Inflammatory macrophage treated with lipopolysaccharide for 1 hour (primary cell): ENCODE data around the gene KLHL42.
"Not testable (repeated sequence)": the region's sequence is repeated elsewhere in the genome, so short reads cannot be mapped to it uniquely, and the experiment has no call there.

Experiments used
- DNase-seq, 2 donors: peaks; one replicate each; pipeline ENCODE4 v3.0.0-alpha.2; 2020 to 2022

KLHL42 gene

GRCh38 chr12:27820564-27820963, 40.5 kb downstream of the KLHL42 start:
- no peak for DNase-seq

DNA sequence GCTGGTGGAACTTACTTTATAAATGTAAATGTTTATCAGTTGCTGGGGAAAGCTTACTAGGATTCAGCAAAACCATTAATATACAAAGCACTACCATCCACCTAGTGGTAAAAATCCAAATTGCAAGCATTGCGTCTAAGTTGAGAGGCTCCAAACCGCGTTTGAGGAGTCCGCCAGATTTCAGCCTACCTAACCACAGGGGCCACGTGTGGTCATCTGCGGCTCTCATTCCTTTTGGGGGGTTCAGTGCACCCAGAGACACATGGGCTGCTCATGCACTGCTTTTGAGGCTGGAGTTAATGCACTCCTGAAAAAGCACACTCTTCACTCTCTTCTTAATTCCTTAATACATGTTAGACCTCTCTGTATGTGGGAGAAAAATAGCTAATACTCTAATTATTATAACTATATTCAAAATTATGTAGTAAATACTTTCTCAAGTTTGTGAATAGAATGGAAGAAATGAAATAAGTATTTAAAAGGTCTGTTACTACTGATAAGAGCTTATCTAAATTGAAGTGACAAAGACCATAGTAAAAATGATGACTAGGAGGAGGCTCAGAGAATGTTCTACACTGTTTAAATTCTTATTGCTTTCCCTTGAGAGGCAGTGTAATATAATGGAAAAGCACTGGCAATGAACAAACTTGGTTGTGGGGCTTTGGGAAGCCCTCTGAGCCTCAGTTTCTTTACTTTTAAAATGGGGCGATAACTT, 41.4 kb downstream of the KLHL42 start:
- peak; percentile 38 to 92 for DNase-seq

GRCh38 chr12:27822076-27822712, 42.2 kb downstream of the KLHL42 start:
- DNase-seq, result no peak

- no peak for DNase-seq
These were observed 43.0 kb downstream of the KLHL42 start for GRCh38 chr12:27823038-27823437.

DNA sequence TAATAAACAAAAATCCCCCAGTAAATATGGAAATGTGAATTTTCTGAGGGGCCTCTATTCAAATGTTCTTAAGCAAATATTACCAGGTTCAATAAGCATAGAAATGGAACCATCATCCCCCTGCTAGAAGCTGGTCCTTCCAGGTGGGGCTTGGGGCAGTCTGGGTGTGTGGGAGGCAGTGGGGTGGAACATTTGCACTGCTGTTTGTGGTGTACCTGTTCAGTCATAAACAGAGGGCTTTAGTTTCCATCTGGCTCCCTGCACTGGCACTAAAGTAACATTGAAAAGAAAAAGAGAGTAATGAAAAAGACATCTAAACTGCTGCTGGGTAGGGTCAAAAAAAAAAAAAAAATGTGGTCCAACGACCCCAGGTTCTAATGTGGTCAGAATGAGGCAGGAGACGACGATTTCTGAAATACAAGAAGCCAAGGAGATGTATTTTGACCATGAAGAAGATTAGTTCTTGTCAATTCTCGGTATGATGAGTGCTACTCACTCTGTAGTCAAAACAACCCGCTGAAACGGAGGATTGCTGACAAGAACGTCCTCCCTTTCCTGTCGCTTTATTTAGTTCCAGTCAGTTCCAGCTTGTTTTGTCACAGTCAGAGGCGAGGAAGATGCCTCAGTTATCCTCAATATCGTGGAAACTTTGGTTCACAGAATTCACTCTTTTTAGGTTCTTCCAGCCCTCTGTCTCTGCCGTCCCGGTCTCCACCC, 44.3 kb downstream of the KLHL42 start:
- no peak for DNase-seq

DNA sequence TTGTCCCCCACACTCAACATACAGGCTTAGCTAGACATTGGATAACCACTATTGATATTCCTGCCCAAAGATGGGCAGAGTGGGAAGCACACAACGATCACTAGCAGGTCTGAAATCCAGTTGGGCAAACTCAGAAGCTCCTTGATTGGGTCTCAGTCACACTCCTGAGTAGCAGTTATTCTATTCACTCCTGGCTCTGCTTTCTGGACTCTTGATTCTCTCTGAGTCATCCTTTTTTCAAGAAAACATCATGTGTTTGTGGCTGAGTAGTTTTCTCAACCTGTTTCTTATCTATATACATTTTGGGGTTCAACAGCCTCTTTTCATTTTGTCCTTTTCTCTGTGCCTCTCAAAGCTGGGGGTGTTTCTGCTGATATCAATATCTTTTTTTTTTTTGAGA, 46.0 kb downstream of the KLHL42 start:
- no peak for DNase-seq

DNA sequence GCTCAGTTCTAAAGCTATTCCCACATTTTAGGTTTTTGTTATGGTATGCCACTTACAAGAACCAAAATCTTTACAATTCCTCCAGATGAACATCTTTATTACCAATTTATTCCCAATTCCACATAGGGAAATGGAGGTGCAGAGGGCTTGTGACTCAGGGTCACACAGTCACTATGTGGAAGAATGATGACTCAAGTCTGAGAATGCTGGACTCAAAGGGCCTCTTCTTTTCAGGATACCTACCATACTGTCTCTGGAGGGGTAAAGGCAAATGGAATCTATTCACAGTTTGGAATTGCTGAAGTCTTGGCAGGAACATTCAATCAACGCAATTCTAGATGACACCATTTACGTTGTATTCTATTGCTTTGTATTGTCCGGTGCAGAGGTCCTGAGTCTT, 48.2 kb downstream of the KLHL42 start:
- DNase-seq, result no peak

- DNase-seq, result peak; percentile 9 to 13
These were observed 58.6 kb downstream of the KLHL42 start for GRCh38 chr12:27838543-27839185.

GRCh38 chr12:27840229-27840999, 60.4 kb downstream of the KLHL42 start:
- DNase-seq, result peak; percentile 19 to 20

GRCh38 chr12:27841392-27841882, 61.4 kb downstream of the KLHL42 start:
- no peak for DNase-seq

GRCh38 chr12:27843714-27844245, 63.7 kb downstream of the KLHL42 start:
- no peak for DNase-seq

DNA sequence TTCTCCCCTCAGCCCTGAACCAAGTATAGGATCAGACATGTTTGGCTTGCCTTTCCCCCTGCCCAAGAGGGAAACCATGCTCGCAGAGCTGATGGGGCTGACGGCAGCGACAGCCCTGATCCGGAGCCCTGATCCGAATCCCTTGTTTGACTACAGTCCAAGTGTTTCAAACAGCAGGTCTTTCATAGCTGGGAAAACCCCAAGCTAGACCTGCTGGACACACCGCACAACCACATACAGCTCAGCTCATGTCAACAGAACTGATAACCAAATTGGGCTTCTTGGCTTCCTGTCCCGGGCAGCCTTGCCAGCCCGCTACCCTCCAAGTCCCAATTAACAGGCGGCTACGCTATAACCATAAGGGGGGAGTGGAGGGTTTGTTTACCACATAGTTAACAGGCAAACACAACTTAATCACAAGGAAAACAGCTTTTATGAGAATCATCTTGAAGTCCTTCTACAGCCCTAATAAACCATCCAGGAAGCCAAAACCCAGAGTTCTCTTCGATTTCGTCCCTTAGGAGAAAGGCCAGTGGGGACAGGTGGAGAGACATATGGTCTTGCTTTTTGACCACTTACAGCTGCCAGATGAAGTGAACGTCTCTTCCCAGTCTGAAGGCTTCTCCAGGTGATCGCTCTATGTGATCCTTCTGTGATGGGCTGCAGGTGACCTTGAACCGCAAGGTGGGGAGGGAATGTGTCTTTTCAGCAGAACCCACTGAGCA, 64.5 kb downstream of the KLHL42 start:
- no peak for DNase-seq

GRCh38 chr12:27845187-27845586, 65.2 kb downstream of the KLHL42 start:
- DNase-seq, result no peak

- not testable (repeated sequence) for DNase-seq
These were observed 65.7 kb downstream of the KLHL42 start for GRCh38 chr12:27845706-27846105.

GRCh38 chr12:27847293-27847692, 67.3 kb downstream of the KLHL42 start:
- not testable (repeated sequence) for DNase-seq

- no peak for DNase-seq
These were observed 71.3 kb downstream of the KLHL42 start for GRCh38 chr12:27851311-27851710.

GRCh38 chr12:27852117-27852516, 72.1 kb downstream of the KLHL42 start:
- DNase-seq, result no peak
